A673 (cell line): ENCODE measurements around the gene PLK1. TPM values are rescaled to one million over a fixed set of nuclear protein-coding genes. Genes with fewer than 3 reads are reported as not detected.
"Not testable (repeated sequence)": the region's sequence is repeated elsewhere in the genome, so short reads cannot be mapped to it uniquely, and the experiment has no call there.

Experiments used
- BruUV-seq: library from RNA; stranded (reverse); fragments of 400-500 nt; replicated peaks from 2 replicates; lab custom pipeline; 2021; lab: Mats Ljungman, UMichigan
- CTCF ChIA-PET: fragments of 300-600 bp; sonication (Branson Sonifier 250); formaldehyde crosslinking; loops from one replicate; lab custom pipeline; 2022; ENCODE audit warnings: antibody characterized with exemption; lab: Charles Lee
- POLR2A ChIA-PET: fragments of 300-600 bp; sonication (Branson Sonifier 250); formaldehyde crosslinking; loops from one replicate; lab custom pipeline; 2022; ENCODE audit warnings: antibody characterized with exemption; ENCODE audit not compliant: low non-redundant PET; lab: Charles Lee
- DNase-seq: peaks from one replicate; pipeline ENCODE4 v3.0.0-alpha.2; 2015; ENCODE audit warnings: low spot score
- H3K27ac ChIP-seq: fragments of 200-600 bp; sonication (generic); 2 replicates; pipeline ENCODE4 v1.5.1; 2016; ENCODE audit warnings: mixed run types, low read depth, mild to moderate bottlenecking, mixed read lengths, antibody characterized with exemption, low read length; ENCODE audit not compliant: poor library complexity, severe bottlenecking
- H3K27me3 ChIP-seq: fragments of 200-600 bp; sonication (generic); replicated peaks from 2 replicates; pipeline ENCODE4 v1.6.1; 2017; ENCODE audit warnings: mixed run types, low read depth, mild to moderate bottlenecking, mixed read lengths, antibody characterized with exemption, low read length; ENCODE audit not compliant: insufficient read depth, poor library complexity
- H3K36me3 ChIP-seq: fragments of 200-600 bp; sonication (generic); 2 replicates; pipeline ENCODE4 v1.6.1; 2016; ENCODE audit warnings: mixed run types, mild to moderate bottlenecking, mixed read lengths, antibody characterized with exemption, low read length; ENCODE audit not compliant: insufficient read depth, poor library complexity, severe bottlenecking
- H3K4me1 ChIP-seq: fragments of 200-600 bp; sonication (generic); 2 replicates; pipeline ENCODE4 v1.6.1; 2017; ENCODE audit warnings: mixed run types, mild to moderate bottlenecking, mixed read lengths, antibody characterized with exemption, low read length; ENCODE audit not compliant: insufficient read depth, poor library complexity, severe bottlenecking
- H3K4me3 ChIP-seq: fragments of 200-600 bp; sonication (generic); 2 replicates; pipeline ENCODE4 v1.5.1; 2016; ENCODE audit warnings: low read depth, mixed run types, mild to moderate bottlenecking, mixed read lengths, low read length; ENCODE audit not compliant: poor library complexity, severe bottlenecking
- H3K9me3 ChIP-seq: fragments of 200-600 bp; sonication (generic); 2 replicates; pipeline ENCODE4 v1.6.1; 2016; ENCODE audit warnings: mixed run types, low read depth, mild to moderate bottlenecking, mixed read lengths, antibody characterized with exemption, low read length; ENCODE audit not compliant: poor library complexity, severe bottlenecking
- CTCF ChIP-seq: fragments of 300-800, 200-600 bp; sonication (generic); conservative IDR thresholded peaks from 2 replicates; pipeline ENCODE4 v1.5.1; 2017; ENCODE audit warnings: low read depth, mild to moderate bottlenecking, antibody characterized with exemption, low read length, moderate library complexity, mixed read lengths
- EZH2 ChIP-seq: fragments of 200-600 bp; sonication (generic); IDR thresholded peaks from 2 replicates; pipeline ENCODE4 v1.6.1; 2017; ENCODE audit warnings: borderline replicate concordance, low read depth, mild to moderate bottlenecking, mixed read lengths, antibody characterized with exemption, low read length; ENCODE audit not compliant: poor library complexity, severe bottlenecking
- intact Hi-C: fragments of 100-400 bp; cut with micrococcal nuclease; formaldehyde crosslinking; loops from one replicate; pipeline ENCODE4 v1.10.0; 2022; ENCODE audit not compliant: unreplicated experiment
- total RNA-seq: library from RNA; stranded (reverse); gene quantifications from 2 replicates; pipeline ENCODE4 v1.2.3, GENCODE V29; 2021

PLK1 gene
- total RNA-seq, 1 experiment from 2014 or later: 234 TPM

GRCh38 chr16:23716484-23716883 is 37.8 kb downstream of the PLK1 start:
- POLR2A ChIA-PET: no interaction called here

GRCh38 chr16:23722613-23723240 is 44.0 kb downstream of the PLK1 start:
- H3K27ac ChIP-seq, H3K9me3 ChIP-seq, CTCF ChIA-PET, intact Hi-C loops, BruUV-seq, DNase-seq, H3K4me1 ChIP-seq, POLR2A ChIA-PET, H3K36me3 ChIP-seq, H3K27me3 ChIP-seq, H3K4me3 ChIP-seq: not testable (repeated sequence)

More at GRCh38 chr16:23716484-23716883, 37.8 kb downstream of the PLK1 start:
- H3K4me1 ChIP-seq: no peaks in the 10 kb centered on the region
- CTCF ChIA-PET: no interaction called here
- no TSS peak for BruUV-seq
- intact Hi-C loops: no loop called here
- no peak for TF ChIP-seq CTCF
- TF ChIP-seq EZH2: no peak
- no peak overlapping the region for H3K27ac ChIP-seq
- DNase-seq: no peak
- H3K4me3 ChIP-seq: no peak overlapping the region
- H3K9me3 ChIP-seq: no peaks in the 10 kb centered on the region
- H3K36me3 ChIP-seq: no peaks in the 10 kb centered on the region
- H3K27me3 ChIP-seq: peaks cover 7% of the 10 kb centered on the region

- H3K4me3 ChIP-seq: no peak overlapping the region
- H3K9me3 ChIP-seq: no peaks in the 10 kb centered on the region
- no peaks in the 10 kb centered on the region for H3K27me3 ChIP-seq
- BruUV-seq: no TSS peak
- no peak for DNase-seq
- no peak overlapping the region for H3K27ac ChIP-seq
- intact Hi-C loops: no loop called here
- peaks cover 3% of the 10 kb centered on the region for H3K4me1 ChIP-seq
- ChIA-PET POLR2A (no interaction called here), CTCF (no interaction called here)
- no peaks in the 10 kb centered on the region for H3K36me3 ChIP-seq
- TF ChIP-seq CTCF: no peak
- TF ChIP-seq EZH2: no peak
These were observed 45.6 kb downstream of the PLK1 start for GRCh38 chr16:23724096-23724784.

GRCh38 chr16:23724785-23725131 is 46.1 kb downstream of the PLK1 start:
- H3K9me3 ChIP-seq: no peaks in the 10 kb centered on the region
- POLR2A ChIA-PET: no interaction called here

More at GRCh38 chr16:23724785-23725131, 46.1 kb downstream of the PLK1 start:
- no peaks in the 10 kb centered on the region for H3K27me3 ChIP-seq
- no peak for TF ChIP-seq CTCF
- no peak for TF ChIP-seq EZH2
- H3K36me3 ChIP-seq: no peaks in the 10 kb centered on the region
- peaks cover 9% of the 10 kb centered on the region for H3K4me1 ChIP-seq
- no peak overlapping the region for H3K4me3 ChIP-seq
- intact Hi-C loops: no loop called here
- CTCF ChIA-PET: no interaction called here
- DNase-seq: no peak
- H3K27ac ChIP-seq: no peak overlapping the region
- no TSS peak for BruUV-seq
